Right lobe of liver (tissue), 6 donors: ENCODE results near the gene ZSCAN29. TPM values are rescaled to one million over a fixed set of nuclear protein-coding genes. Genes with fewer than 3 reads are reported as not detected.

ENCODE experiments used
- ATAC-seq, 4 donors: fragments of 200-7000 bp; cut with Tn5 transposase; one replicate each; pipeline ENCODE4 v1.9.1; 2020; ENCODE audit warnings: mild to moderate bottlenecking in 4 of 4, moderate library complexity in 4 of 4
- DNase-seq, 3 donors: peaks; one replicate each; pipeline ENCODE4 v3.0.0-alpha.2; 2020
- H3K27ac ChIP-seq, 3 donors: fragments of 200-600 bp; one replicate each; pipeline ENCODE4 v1.8.0; 2022
- H3K27me3 ChIP-seq, 2 donors: fragments of 200-600 bp; one replicate each; pipeline ENCODE4 v1.8.0; 2022
- H3K36me3 ChIP-seq, 4 donors: fragments of 200-600 bp; sonication (generic) in 1 of 4; one replicate each; pipeline versions ENCODE4 v1.5.1 to v1.8.0; 2017 to 2022; ENCODE audit warnings: control low read depth in 1 of 4
- H3K4me1 ChIP-seq, 4 donors: fragments of 200-600 bp; sonication (generic) in 1 of 4; one replicate each; pipeline versions ENCODE4 v1.5.1 to v1.8.0; 2017 to 2022; ENCODE audit warnings: control low read depth in 1 of 4
- H3K4me3 ChIP-seq, 3 donors: fragments of 200-600 bp; one replicate each; pipeline ENCODE4 v1.8.0; 2022
- H3K9me3 ChIP-seq, 4 donors: fragments of 200-600 bp; sonication (generic) in 1 of 4; one replicate each; pipeline versions ENCODE4 v1.5.1 to v1.8.0; 2017 to 2022; ENCODE audit warnings: control low read depth in 1 of 4
- POLR2A ChIP-seq: fragments of 450-650 bp; IDR thresholded peaks from one replicate; pipeline ENCODE4 v1.6.1; 2017; ENCODE audit warnings: antibody characterized with exemption, mild to moderate bottlenecking
- WGBS: methylation state at CpG from one replicate; pipeline ENCODE4 v1.1.6; 2018; ENCODE audit warnings: low coverage, low lambda C conversion rate; ENCODE audit not compliant: insufficient coverage; ENCODE audit errors: missing lambda C conversion rate; 5-methylcytosine and 5-hydroxymethylcytosine counted together
- intact Hi-C, 2 donors: fragments of 100-400 bp; cut with DNase I; formaldehyde crosslinking; loops; one replicate each; pipeline versions ENCODE4 v1.11.2 to v1.14.1; 2022
- total RNA-seq, 6 experiments: library from RNA; depleted of rRNA in 2 of 6; stranded (reverse); fragments of >200 nt in 2 of 6; fragmentation: NEBNext Ultra II Directional in 3 of 6; extraction: Animal tissue kit (Norgen Biotek cat#: 25700) in 3 of 6; gene quantifications; one replicate each; pipeline versions ENCODE4 v1.1.0 to v1.2.4, GENCODE V29; 2016 to 2023
- TF ChIP-seq, protein P1 (sequence below), 4 donors: fragments of 200-600 bp in 3 of 4; fragments of 450-650 bp in 1 of 4; IDR thresholded peaks; one replicate each; pipeline versions ENCODE4 v1.5.1 to v1.8.0; 2016 to 2022; ENCODE audit warnings: antibody characterized with exemption in 4 of 4, mild to moderate bottlenecking in 2 of 4
- donor health status: DM: no; HTN: yes; CAD: no.
- donor health status: DM: no; HTN: no; CAD: no.
- donor health status: DM: no; HTN: no; CAD: no.
- donor health status: DM: no; HTN: yes; CAD: no.
- donor health status: DM: no; HTN: yes; CAD: no.

Gene ZSCAN29
- total RNA-seq, 6 experiments from 2014 or later: 9.9 to 15.4 (median 13.4) TPM

DNA sequence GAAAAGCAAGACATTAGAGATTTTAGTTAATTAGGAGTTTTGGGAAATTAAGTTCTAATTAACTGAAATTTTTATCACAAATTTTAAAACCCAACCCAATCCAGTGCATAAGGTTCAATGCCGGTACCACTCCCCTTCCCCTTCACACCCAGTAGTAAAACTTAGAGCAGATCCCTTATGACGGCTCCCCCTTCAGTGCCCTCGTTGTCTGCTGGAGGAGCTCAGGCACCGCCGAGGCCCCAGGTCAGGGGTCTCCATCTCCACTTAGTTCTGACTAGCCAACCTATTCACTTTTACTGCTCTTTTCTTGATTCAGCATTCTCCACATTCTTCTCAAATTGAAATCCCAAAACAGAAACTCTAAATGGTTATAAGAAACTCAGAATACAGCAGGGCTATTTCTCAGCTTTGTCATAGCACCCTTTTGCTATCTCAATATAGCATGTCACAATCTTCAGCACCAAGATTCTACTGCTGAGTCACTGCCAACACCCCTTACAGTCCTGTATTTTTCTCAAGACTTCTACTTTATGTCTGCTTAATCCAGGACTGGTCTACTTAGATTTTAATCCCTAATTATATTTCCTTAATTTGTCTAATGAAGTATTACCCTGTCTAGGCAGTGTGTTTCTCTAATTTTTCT, 39.9 kb upstream of the ZSCAN29 start:
- intact Hi-C loops: no loop called here
- WGBS: 100% methylated on average over 5 of the region's 5 CpGs

GRCh38 chr15:43408789-43409188, 37.9 kb upstream of the ZSCAN29 start:
- H3K27me3 ChIP-seq: no peaks in the 10 kb centered on the region
- no peak for TF ChIP-seq POLR2A
- TF ChIP-seq, protein P1, sequence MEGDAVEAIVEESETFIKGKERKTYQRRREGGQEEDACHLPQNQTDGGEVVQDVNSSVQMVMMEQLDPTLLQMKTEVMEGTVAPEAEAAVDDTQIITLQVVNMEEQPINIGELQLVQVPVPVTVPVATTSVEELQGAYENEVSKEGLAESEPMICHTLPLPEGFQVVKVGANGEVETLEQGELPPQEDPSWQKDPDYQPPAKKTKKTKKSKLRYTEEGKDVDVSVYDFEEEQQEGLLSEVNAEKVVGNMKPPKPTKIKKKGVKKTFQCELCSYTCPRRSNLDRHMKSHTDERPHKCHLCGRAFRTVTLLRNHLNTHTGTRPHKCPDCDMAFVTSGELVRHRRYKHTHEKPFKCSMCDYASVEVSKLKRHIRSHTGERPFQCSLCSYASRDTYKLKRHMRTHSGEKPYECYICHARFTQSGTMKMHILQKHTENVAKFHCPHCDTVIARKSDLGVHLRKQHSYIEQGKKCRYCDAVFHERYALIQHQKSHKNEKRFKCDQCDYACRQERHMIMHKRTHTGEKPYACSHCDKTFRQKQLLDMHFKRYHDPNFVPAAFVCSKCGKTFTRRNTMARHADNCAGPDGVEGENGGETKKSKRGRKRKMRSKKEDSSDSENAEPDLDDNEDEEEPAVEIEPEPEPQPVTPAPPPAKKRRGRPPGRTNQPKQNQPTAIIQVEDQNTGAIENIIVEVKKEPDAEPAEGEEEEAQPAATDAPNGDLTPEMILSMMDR (IDR thresholded peaks at IDR 0.05): no peak
- H3K36me3 ChIP-seq: peaks cover 0 to 41% (median 13%) of the 10 kb centered on the region in 4 donors
- no peak for DNase-seq
- ATAC-seq: no peak
- no peak overlapping the region for H3K4me3 ChIP-seq
- no peak overlapping the region for H3K27ac ChIP-seq
- intact Hi-C loops: no loop called here
- WGBS: 60% methylated on average over 4 of the region's 4 CpGs
- H3K4me1 ChIP-seq: peaks cover 0 to 13% (median 3%) of the 10 kb centered on the region in 4 donors
- H3K9me3 ChIP-seq: no peaks in the 10 kb centered on the region

More for the DNA sequence above, 39.9 kb upstream of the ZSCAN29 start:
- TF ChIP-seq POLR2A: no peak
- TF ChIP-seq, protein P1 (IDR thresholded peaks at IDR 0.05): no peak
- Histone ChIP-seq H3K27ac (no peak overlapping the region), H3K36me3 (peaks cover 0 to 22% (median 5%) of the 10 kb centered on the region in 4 donors), H3K27me3 (no peaks in the 10 kb centered on the region), H3K4me3 (no peak overlapping the region), H3K9me3 (no peaks in the 10 kb centered on the region), H3K4me1 (peaks cover 0 to 13% (median 3%) of the 10 kb centered on the region in 4 donors)
- no peak for ATAC-seq
- no peak for DNase-seq

- WGBS: 75% methylated on average over 2 of the region's 2 CpGs
- intact Hi-C loops: no loop called here
- TF ChIP-seq POLR2A: no peak
- TF ChIP-seq, protein P1 (IDR thresholded peaks at IDR 0.05): no peak
- Histone ChIP-seq H3K4me3 (no peak overlapping the region), H3K4me1 (peaks cover 0 to 13% (median 3%) of the 10 kb centered on the region in 4 donors), H3K27ac (no peak overlapping the region), H3K27me3 (no peaks in the 10 kb centered on the region), H3K36me3 (peaks cover 0 to 57% (median 16%) of the 10 kb centered on the region in 4 donors), H3K9me3 (no peaks in the 10 kb centered on the region)
- ATAC-seq: peak in 3 of 4 donors; percentile 21 to 79 (median 27)
- DNase-seq: no peak
Measured at GRCh38 chr15:43406808-43407207, 36.0 kb upstream of the ZSCAN29 start.

GRCh38 chr15:43406189-43406588, 35.3 kb upstream of the ZSCAN29 start:
- 46% methylated on average over 2 of the region's 2 CpGs for WGBS
- H3K27ac ChIP-seq: no peak overlapping the region
- peaks cover 0 to 62% (median 16%) of the 10 kb centered on the region in 4 donors for H3K36me3 ChIP-seq
- H3K4me3 ChIP-seq: no peak overlapping the region
- no peaks in the 10 kb centered on the region for H3K9me3 ChIP-seq
- DNase-seq (no peak), ATAC-seq (no peak)
- peaks cover 0 to 13% (median 3%) of the 10 kb centered on the region in 4 donors for H3K4me1 ChIP-seq
- intact Hi-C loops: no loop called here
- H3K27me3 ChIP-seq: no peaks in the 10 kb centered on the region
- TF ChIP-seq POLR2A: no peak
- TF ChIP-seq, protein P1 (IDR thresholded peaks at IDR 0.05): no peak
